SU-DHL-6 (cell line): ENCODE measurements around the gene TMEM131L.

Experiments
- EZH2phosphoT487 ChIP-seq: fragments of 200-600 bp; sonication (generic), shearing (Covaris generic); conservative IDR thresholded peaks from 2 replicates; pipeline ENCODE4 v1.6.1; 2018; ENCODE audit warnings: mild to moderate bottlenecking, antibody characterized with exemption, low read length, moderate library complexity, mixed read lengths
- TF ChIP-seq, protein P1 (sequence below): fragments of 200-600 bp; sonication (generic); IDR thresholded peaks from one replicate; pipeline ENCODE4 v1.5.1; 2017; ENCODE audit warnings: antibody characterized with exemption, mild to moderate bottlenecking, low read length, moderate library complexity; ENCODE audit not compliant: insufficient read depth, poor library complexity, severe bottlenecking

GRCh38 chr4:153646978-153647377 lies 180.8 kb downstream of the TMEM131L start:
- TF ChIP-seq EZH2phosphoT487 = no peak
- TF ChIP-seq, protein P1, sequence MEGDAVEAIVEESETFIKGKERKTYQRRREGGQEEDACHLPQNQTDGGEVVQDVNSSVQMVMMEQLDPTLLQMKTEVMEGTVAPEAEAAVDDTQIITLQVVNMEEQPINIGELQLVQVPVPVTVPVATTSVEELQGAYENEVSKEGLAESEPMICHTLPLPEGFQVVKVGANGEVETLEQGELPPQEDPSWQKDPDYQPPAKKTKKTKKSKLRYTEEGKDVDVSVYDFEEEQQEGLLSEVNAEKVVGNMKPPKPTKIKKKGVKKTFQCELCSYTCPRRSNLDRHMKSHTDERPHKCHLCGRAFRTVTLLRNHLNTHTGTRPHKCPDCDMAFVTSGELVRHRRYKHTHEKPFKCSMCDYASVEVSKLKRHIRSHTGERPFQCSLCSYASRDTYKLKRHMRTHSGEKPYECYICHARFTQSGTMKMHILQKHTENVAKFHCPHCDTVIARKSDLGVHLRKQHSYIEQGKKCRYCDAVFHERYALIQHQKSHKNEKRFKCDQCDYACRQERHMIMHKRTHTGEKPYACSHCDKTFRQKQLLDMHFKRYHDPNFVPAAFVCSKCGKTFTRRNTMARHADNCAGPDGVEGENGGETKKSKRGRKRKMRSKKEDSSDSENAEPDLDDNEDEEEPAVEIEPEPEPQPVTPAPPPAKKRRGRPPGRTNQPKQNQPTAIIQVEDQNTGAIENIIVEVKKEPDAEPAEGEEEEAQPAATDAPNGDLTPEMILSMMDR = no peak
